HepG2 (cell line): Measurements from ENCODE around the gene POLR1E. TPM values are rescaled to one million over a fixed set of nuclear protein-coding genes. Genes with fewer than 3 reads are reported as not detected.

ENCODE experiments used
- KDM5A ChIP-seq: fragments of 200-600 bp; sonication (generic); IDR thresholded peaks from 2 replicates; pipeline ENCODE4 v1.7.0; 2018; ENCODE audit warnings: antibody characterized with exemption, mild to moderate bottlenecking, low read length, borderline replicate concordance
- RBM22 ChIP-seq: fragments of 200-400 bp; formaldehyde crosslinking; optimal IDR thresholded peaks from 2 replicates; pipeline ENCODE3; 2017; ENCODE audit warnings: mild to moderate bottlenecking, low read length, moderate library complexity
- RNF2 ChIP-seq: fragments of 450-650 bp; conservative IDR thresholded peaks from 2 replicates; pipeline ENCODE4 v1.6.1; 2016; ENCODE audit warnings: low read depth
- ZNF546 ChIP-seq: sonication (generic); formaldehyde crosslinking; conservative IDR thresholded peaks from 2 replicates; pipeline ENCODE4 v1.8.1; 2023; ENCODE audit warnings: mild to moderate bottlenecking, missing genetic modification reagents
- ZNF737 ChIP-seq: sonication (generic); formaldehyde crosslinking; IDR thresholded peaks from 2 replicates; pipeline ENCODE4 v1.5.0; 2020; ENCODE audit warnings: missing genetic modification reagents, mild to moderate bottlenecking, borderline replicate concordance
- ZSCAN31 ChIP-seq: sonication (generic); formaldehyde crosslinking; IDR thresholded peaks from 2 replicates; pipeline ENCODE4 v1.5.0; 2020; ENCODE audit warnings: low read depth, mild to moderate bottlenecking, missing genetic modification reagents
- polyA plus RNA-seq, 8 experiments: library from polyadenylated mRNA; depleted of rRNA in 3 of 8; stranded (reverse) in 7 of 8; unstranded in 1 of 8; fragments of >200 nt; fragmentation: Illumina TruSeq in 4 of 8; extraction: Trizol in 4 of 8; gene quantifications; 2 replicates each; pipeline versions ENCODE4 v1.2.1 to v1.2.3, GENCODE V29; 2011 to 2016; ENCODE audit warnings: low read depth in 4 of 8, missing spikeins in 1 of 8, mixed read lengths in 1 of 8; ENCODE audit not compliant: insufficient read depth in 1 of 8
- total RNA-seq, 5 experiments: library from RNA; depleted of rRNA; stranded (reverse); fragments of >200 nt; fragmentation: Illumina TruSeq; extraction: Trizol; gene quantifications; 2 replicates each; pipeline ENCODE4 v1.2.3, GENCODE V29; 2016; ENCODE audit warnings: low read depth in 1 of 5
- TF ChIP-seq, protein P1 (sequence below): sonication (generic); formaldehyde crosslinking; IDR thresholded peaks from 2 replicates; pipeline ENCODE4 v1.5.1; 2020; ENCODE audit warnings: mild to moderate bottlenecking, moderate library complexity, missing genetic modification reagents
- TF ChIP-seq, protein P2 (sequence below): sonication (generic); formaldehyde crosslinking; conservative IDR thresholded peaks from 2 replicates; pipeline ENCODE4 v1.4.0; 2020; ENCODE audit warnings: mild to moderate bottlenecking, missing genetic modification reagents, moderate library complexity
- TF ChIP-seq, protein P3 (sequence below): sonication (generic); formaldehyde crosslinking; IDR thresholded peaks from 2 replicates; pipeline ENCODE4 v1.4.0; 2020; ENCODE audit warnings: low read depth, mild to moderate bottlenecking, missing genetic modification reagents
- TF ChIP-seq, protein P4 (sequence below): sonication (generic); formaldehyde crosslinking; IDR thresholded peaks from 2 replicates; pipeline ENCODE4 v1.5.0; 2020; ENCODE audit warnings: mild to moderate bottlenecking, missing genetic modification reagents, moderate library complexity
- TF ChIP-seq, protein P5 (sequence below): sonication (generic); formaldehyde crosslinking; conservative IDR thresholded peaks from 2 replicates; pipeline ENCODE4 v1.8.0; 2022; ENCODE audit warnings: mild to moderate bottlenecking, moderate library complexity, missing genetic modification reagents

Gene POLR1E
- total and polyA plus RNA-seq, 2 of the 13 experiments (the other 11 are each of a cell fraction or from before 2014, with no cell fraction given) = 23.0 to 37.8 TPM

DNA sequence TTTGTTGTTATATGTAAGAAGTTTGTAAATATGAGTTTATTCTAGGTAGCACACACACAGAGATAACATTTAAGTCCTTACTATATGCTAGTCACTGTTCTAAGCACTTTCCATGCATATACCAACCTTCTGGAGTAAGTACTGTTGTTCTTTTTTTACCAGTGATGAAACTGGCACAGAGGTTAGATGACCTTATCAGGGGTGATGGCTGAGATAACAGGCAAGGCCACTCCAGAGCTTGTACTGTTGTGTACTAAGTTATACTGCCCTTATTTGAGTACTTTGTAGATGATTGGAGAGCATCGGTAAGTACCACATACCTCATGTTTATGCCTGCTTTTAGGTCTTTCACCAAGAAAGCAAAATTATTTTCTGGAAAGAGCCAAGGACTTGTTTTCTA lies 6.2 kb downstream of the POLR1E start (continued):
- TF ChIP-seq, protein P1, sequence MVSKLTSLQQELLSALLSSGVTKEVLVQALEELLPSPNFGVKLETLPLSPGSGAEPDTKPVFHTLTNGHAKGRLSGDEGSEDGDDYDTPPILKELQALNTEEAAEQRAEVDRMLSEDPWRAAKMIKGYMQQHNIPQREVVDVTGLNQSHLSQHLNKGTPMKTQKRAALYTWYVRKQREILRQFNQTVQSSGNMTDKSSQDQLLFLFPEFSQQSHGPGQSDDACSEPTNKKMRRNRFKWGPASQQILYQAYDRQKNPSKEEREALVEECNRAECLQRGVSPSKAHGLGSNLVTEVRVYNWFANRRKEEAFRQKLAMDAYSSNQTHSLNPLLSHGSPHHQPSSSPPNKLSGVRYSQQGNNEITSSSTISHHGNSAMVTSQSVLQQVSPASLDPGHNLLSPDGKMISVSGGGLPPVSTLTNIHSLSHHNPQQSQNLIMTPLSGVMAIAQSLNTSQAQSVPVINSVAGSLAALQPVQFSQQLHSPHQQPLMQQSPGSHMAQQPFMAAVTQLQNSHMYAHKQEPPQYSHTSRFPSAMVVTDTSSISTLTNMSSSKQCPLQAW = no peak
- TF ChIP-seq ZSCAN31 (CRISPR knock-in tag) (no peak), RBM22 (no peak), KDM5A (no peak), RNF2 (no peak), ZNF546 (CRISPR knock-in tag) (no peak), ZNF737 (CRISPR knock-in tag) (no peak)
- TF ChIP-seq, protein P2, sequence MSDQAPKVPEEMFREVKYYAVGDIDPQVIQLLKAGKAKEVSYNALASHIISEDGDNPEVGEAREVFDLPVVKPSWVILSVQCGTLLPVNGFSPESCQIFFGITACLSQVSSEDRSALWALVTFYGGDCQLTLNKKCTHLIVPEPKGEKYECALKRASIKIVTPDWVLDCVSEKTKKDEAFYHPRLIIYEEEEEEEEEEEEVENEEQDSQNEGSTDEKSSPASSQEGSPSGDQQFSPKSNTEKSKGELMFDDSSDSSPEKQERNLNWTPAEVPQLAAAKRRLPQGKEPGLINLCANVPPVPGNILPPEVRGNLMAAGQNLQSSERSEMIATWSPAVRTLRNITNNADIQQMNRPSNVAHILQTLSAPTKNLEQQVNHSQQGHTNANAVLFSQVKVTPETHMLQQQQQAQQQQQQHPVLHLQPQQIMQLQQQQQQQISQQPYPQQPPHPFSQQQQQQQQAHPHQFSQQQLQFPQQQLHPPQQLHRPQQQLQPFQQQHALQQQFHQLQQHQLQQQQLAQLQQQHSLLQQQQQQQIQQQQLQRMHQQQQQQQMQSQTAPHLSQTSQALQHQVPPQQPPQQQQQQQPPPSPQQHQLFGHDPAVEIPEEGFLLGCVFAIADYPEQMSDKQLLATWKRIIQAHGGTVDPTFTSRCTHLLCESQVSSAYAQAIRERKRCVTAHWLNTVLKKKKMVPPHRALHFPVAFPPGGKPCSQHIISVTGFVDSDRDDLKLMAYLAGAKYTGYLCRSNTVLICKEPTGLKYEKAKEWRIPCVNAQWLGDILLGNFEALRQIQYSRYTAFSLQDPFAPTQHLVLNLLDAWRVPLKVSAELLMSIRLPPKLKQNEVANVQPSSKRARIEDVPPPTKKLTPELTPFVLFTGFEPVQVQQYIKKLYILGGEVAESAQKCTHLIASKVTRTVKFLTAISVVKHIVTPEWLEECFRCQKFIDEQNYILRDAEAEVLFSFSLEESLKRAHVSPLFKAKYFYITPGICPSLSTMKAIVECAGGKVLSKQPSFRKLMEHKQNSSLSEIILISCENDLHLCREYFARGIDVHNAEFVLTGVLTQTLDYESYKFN = no peak
- TF ChIP-seq, protein P3, sequence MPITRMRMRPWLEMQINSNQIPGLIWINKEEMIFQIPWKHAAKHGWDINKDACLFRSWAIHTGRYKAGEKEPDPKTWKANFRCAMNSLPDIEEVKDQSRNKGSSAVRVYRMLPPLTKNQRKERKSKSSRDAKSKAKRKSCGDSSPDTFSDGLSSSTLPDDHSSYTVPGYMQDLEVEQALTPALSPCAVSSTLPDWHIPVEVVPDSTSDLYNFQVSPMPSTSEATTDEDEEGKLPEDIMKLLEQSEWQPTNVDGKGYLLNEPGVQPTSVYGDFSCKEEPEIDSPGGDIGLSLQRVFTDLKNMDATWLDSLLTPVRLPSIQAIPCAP (CRISPR knock-in tag) = no peak
- TF ChIP-seq, protein P4, sequence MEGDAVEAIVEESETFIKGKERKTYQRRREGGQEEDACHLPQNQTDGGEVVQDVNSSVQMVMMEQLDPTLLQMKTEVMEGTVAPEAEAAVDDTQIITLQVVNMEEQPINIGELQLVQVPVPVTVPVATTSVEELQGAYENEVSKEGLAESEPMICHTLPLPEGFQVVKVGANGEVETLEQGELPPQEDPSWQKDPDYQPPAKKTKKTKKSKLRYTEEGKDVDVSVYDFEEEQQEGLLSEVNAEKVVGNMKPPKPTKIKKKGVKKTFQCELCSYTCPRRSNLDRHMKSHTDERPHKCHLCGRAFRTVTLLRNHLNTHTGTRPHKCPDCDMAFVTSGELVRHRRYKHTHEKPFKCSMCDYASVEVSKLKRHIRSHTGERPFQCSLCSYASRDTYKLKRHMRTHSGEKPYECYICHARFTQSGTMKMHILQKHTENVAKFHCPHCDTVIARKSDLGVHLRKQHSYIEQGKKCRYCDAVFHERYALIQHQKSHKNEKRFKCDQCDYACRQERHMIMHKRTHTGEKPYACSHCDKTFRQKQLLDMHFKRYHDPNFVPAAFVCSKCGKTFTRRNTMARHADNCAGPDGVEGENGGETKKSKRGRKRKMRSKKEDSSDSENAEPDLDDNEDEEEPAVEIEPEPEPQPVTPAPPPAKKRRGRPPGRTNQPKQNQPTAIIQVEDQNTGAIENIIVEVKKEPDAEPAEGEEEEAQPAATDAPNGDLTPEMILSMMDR (CRISPR knock-in tag) = no peak
- TF ChIP-seq, protein P5, sequence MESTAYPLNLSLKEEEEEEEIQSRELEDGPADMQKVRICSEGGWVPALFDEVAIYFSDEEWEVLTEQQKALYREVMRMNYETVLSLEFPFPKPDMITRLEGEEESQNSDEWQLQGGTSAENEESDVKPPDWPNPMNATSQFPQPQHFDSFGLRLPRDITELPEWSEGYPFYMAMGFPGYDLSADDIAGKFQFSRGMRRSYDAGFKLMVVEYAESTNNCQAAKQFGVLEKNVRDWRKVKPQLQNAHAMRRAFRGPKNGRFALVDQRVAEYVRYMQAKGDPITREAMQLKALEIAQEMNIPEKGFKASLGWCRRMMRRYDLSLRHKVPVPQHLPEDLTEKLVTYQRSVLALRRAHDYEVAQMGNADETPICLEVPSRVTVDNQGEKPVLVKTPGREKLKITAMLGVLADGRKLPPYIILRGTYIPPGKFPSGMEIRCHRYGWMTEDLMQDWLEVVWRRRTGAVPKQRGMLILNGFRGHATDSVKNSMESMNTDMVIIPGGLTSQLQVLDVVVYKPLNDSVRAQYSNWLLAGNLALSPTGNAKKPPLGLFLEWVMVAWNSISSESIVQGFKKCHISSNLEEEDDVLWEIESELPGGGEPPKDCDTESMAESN (CRISPR knock-in tag) = no peak
